GM12878 (cell line): ENCODE data around the gene ENO2. TPM values are rescaled to one million over a fixed set of nuclear protein-coding genes. Genes with fewer than 3 reads are reported as not detected.
A peak's percentile ranks its signal among the peaks of the same experiment; 100 is the strongest.

Experiments used
- BACH1 ChIP-seq: fragments of 450-650 bp; IDR thresholded peaks from 2 replicates; pipeline ENCODE4 v1.6.1; 2017; ENCODE audit warnings: mild to moderate bottlenecking, borderline replicate concordance
- BCL11A ChIP-seq: IDR thresholded peaks from 2 replicates; pipeline ENCODE4 v1.6.1; 2011; ENCODE audit warnings: low read depth, low read length
- CHD2 ChIP-seq: IDR thresholded peaks from 2 replicates; pipeline ENCODE4 v1.6.1; 2011; ENCODE audit warnings: low read depth, low read length, improper control_type of control experiment, borderline replicate concordance
- CREB1 ChIP-seq: IDR thresholded peaks from 2 replicates; pipeline ENCODE4 v1.6.1; 2012; ENCODE audit warnings: low read depth, mild to moderate bottlenecking, inconsistent platforms
- EP300 ChIP-seq, 2 experiments: fragments of 150-350 bp in 1 of 2; IDR thresholded peaks; 2 replicates each; pipeline ENCODE4 v1.6.1; 2011 to 2012; ENCODE audit warnings: low read depth in 2 of 2, low read length in 2 of 2, borderline replicate concordance in 1 of 2, improper control_type of control experiment in 1 of 2, inconsistent platforms in 1 of 2; ENCODE audit not compliant: control insufficient read depth in 1 of 2
- HSF1 ChIP-seq: fragments of 150-350 bp; IDR thresholded peaks from 2 replicates; pipeline ENCODE4 v1.6.1; 2014; ENCODE audit warnings: mild to moderate bottlenecking, low read depth, low read length
- KDM1A ChIP-seq: fragments of 200-600 bp; sonication (generic); IDR thresholded peaks from 2 replicates; pipeline ENCODE4 v1.6.1; 2016; ENCODE audit warnings: borderline replicate concordance
- MEF2B ChIP-seq: fragments of 450-650 bp; IDR thresholded peaks from 2 replicates; pipeline ENCODE4 v1.6.1; 2018; ENCODE audit warnings: mild to moderate bottlenecking, moderate library complexity; ENCODE audit not compliant: partially characterized antibody, poor library complexity, severe bottlenecking
- MXI1 ChIP-seq: fragments of 150-350 bp; IDR thresholded peaks from 2 replicates; pipeline ENCODE4 v1.6.1; 2011; ENCODE audit warnings: low read depth, mild to moderate bottlenecking, inconsistent platforms, low read length, improper control_type of control experiment
- NFIC ChIP-seq: IDR thresholded peaks from 2 replicates; pipeline ENCODE4 v1.6.1; 2012; ENCODE audit warnings: low read depth, mild to moderate bottlenecking, inconsistent platforms, low read length, moderate library complexity
- RAD21 ChIP-seq: IDR thresholded peaks from 2 replicates; pipeline ENCODE4 v1.6.1; 2011; ENCODE audit warnings: mild to moderate bottlenecking, low read depth, low read length, moderate library complexity; ENCODE audit not compliant: insufficient read depth
- RAD51 ChIP-seq: fragments of 450-650 bp; IDR thresholded peaks from 2 replicates; pipeline ENCODE4 v1.6.1; 2016; ENCODE audit warnings: moderate library complexity, mild to moderate bottlenecking, inconsistent platforms
- SMAD5 ChIP-seq: IDR thresholded peaks from 2 replicates; pipeline ENCODE4 v1.6.1; 2016; ENCODE audit warnings: antibody characterized with exemption, low read depth
- SMARCA5 ChIP-seq: fragments of 450-650 bp; IDR thresholded peaks from 2 replicates; pipeline ENCODE4 v1.6.1; 2017; ENCODE audit warnings: mild to moderate bottlenecking
- SREBF2 ChIP-seq: IDR thresholded peaks from 2 replicates; pipeline ENCODE4 v1.6.1; 2012; ENCODE audit warnings: mild to moderate bottlenecking, low read length
- TCF7 ChIP-seq: IDR thresholded peaks from 2 replicates; pipeline ENCODE4 v1.6.1; 2014; ENCODE audit warnings: antibody characterized with exemption, borderline replicate concordance
- YBX1 ChIP-seq: fragments of 450-650 bp; IDR thresholded peaks from 2 replicates; pipeline ENCODE4 v1.6.1; 2016; ENCODE audit warnings: antibody characterized with exemption
- ZBTB11 ChIP-seq: fragments of 450-650 bp; formaldehyde crosslinking; IDR thresholded peaks from 2 replicates; pipeline ENCODE4 v1.5.0; 2022; ENCODE audit warnings: mild to moderate bottlenecking, missing genetic modification characterization
- ZNF274 ChIP-seq: IDR thresholded peaks from one replicate; pipeline ENCODE4 v1.8.0; 2011; ENCODE audit not compliant: insufficient read length, insufficient read depth
- polyA plus RNA-seq, 11 experiments: library from polyadenylated mRNA; depleted of rRNA in 4 of 11; unstranded in 6 of 11; stranded (reverse) in 5 of 11; fragments of >200 nt; fragmentation: Nextera tagmentation in 4 of 11; fragmentation: Illumina TruSeq in 1 of 11; extraction: Ambion mirVana in 4 of 11; extraction: Trizol in 1 of 11; gene quantifications; 1 replicate in 1 of 11; 2 replicates in 10 of 11; pipeline versions ENCODE4 v1.2.1 to v1.2.3, GENCODE V29; 2011 to 2016; ENCODE audit warnings: inconsistent platforms in 2 of 11, missing spikeins in 2 of 11, low read depth in 1 of 11
- total RNA-seq, 4 experiments: library from RNA; depleted of rRNA in 3 of 4; stranded (reverse); fragments of >200 nt in 3 of 4; fragmentation: Illumina TruSeq in 1 of 4; extraction: Trizol in 1 of 4; gene quantifications; 2 replicates each; pipeline versions ENCODE4 v1.2.1 to v1.2.3, GENCODE V29; 2013 to 2021
- TF ChIP-seq, protein P1 (sequence below): fragments of 450-650 bp; formaldehyde crosslinking; IDR thresholded peaks from 2 replicates; pipeline ENCODE4 v1.4.0; 2022; ENCODE audit warnings: mild to moderate bottlenecking, moderate library complexity
- TF ChIP-seq, protein P2 (sequence below): IDR thresholded peaks from 2 replicates; pipeline ENCODE4 v1.6.1; 2012; ENCODE audit warnings: low read depth, low read length, improper control_type of control experiment

Gene ENO2
- total and polyA plus RNA-seq, 10 of the 15 experiments (the other 5 are each of a cell fraction or from before 2014, with no cell fraction given), result 24.8 to 196 (median 43.1) TPM

GRCh38 chr12:6946033-6946919 lies 31.9 kb downstream of the ENO2 start (continued):
- TF ChIP-seq, protein P1, sequence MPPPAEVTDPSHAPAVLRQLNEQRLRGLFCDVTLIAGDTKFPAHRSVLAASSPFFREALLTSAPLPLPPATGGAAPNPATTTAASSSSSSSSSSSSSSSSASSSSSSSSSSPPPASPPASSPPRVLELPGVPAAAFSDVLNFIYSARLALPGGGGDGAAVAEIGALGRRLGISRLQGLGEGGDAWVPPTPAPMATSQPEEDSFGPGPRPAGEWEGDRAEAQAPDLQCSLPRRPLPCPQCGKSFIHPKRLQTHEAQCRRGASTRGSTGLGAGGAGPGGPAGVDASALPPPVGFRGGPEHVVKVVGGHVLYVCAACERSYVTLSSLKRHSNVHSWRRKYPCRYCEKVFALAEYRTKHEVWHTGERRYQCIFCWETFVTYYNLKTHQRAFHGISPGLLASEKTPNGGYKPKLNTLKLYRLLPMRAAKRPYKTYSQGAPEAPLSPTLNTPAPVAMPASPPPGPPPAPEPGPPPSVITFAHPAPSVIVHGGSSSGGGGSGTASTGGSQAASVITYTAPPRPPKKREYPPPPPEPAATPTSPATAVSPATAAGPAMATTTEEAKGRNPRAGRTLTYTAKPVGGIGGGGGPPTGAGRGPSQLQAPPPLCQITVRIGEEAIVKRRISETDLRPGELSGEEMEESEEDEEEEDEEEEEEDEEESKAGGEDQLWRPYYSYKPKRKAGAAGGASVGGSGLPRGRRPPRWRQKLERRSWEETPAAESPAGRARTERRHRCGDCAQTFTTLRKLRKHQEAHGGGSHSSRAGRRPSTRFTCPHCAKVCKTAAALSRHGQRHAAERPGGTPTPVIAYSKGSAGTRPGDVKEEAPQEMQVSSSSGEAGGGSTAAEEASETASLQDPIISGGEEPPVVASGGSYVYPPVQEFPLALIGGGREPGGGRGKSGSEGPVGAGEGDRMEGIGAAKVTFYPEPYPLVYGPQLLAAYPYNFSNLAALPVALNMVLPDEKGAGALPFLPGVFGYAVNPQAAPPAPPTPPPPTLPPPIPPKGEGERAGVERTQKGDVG (CRISPR knock-in tag), result no peak
- peak; percentile 76 for TF ChIP-seq MXI1
- TF ChIP-seq ZBTB11, result no peak
- no peak for TF ChIP-seq SMARCA5
- peak; percentile 3 for TF ChIP-seq MEF2B
- TF ChIP-seq SREBF2, result no peak
- TF ChIP-seq CREB1, result no peak
- no peak for TF ChIP-seq YBX1
- TF ChIP-seq SMAD5, result no peak
- no peak for TF ChIP-seq ZNF274
- 0 out of 4 replicates have a peak, but pooled peaks of 1 of the 2 experiments have one; percentile 17 for TF ChIP-seq EP300 (IDR thresholded peaks at IDR 0.05; ENCODE audit: borderline replicate concordance in 1 of 2, control insufficient read depth in 1 of 2, low read depth in 2 of 2, low read length in 2 of 2)
- no peak for TF ChIP-seq KDM1A
- TF ChIP-seq CHD2, result 0 out of 2 replicates have a peak, but pooled peaks have one; percentile 7
- TF ChIP-seq BCL11A, result peak; percentile 5; the same call in 1 of the 2 replicates
- TF ChIP-seq BACH1, result 0 out of 2 replicates have a peak, but pooled peaks have one; percentile 12
- TF ChIP-seq, protein P2, sequence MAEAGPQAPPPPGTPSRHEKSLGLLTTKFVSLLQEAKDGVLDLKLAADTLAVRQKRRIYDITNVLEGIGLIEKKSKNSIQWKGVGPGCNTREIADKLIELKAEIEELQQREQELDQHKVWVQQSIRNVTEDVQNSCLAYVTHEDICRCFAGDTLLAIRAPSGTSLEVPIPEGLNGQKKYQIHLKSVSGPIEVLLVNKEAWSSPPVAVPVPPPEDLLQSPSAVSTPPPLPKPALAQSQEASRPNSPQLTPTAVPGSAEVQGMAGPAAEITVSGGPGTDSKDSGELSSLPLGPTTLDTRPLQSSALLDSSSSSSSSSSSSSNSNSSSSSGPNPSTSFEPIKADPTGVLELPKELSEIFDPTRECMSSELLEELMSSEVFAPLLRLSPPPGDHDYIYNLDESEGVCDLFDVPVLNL, result no peak
- no peak for TF ChIP-seq RAD21
- no peak for TF ChIP-seq NFIC
- TF ChIP-seq RAD51, result no peak
- no peak for TF ChIP-seq TCF7
- no peak for TF ChIP-seq HSF1
